SK-N-SH treated with all-trans-retinoic acid at 6 μM for 48 hours (cell line): Measurements from ENCODE around the gene FAS.

ENCODE experiments used
- ATAC-seq: fragments of 200-7000 bp; cut with Tn5 transposase; 3 replicates; pipeline ENCODE4 v1.9.1; 2020; ENCODE audit warnings: mild to moderate bottlenecking, moderate library complexity
- ARNTL ChIP-seq: fragments of 450-650 bp; formaldehyde crosslinking; IDR thresholded peaks from 2 replicates; pipeline ENCODE4 v1.5.0; 2020; ENCODE audit warnings: low read depth, mild to moderate bottlenecking, moderate library complexity, borderline replicate concordance
- BACH2 ChIP-seq: fragments of 250-450 bp; sonication (Bioruptor Pico); IDR thresholded peaks from 2 replicates; pipeline ENCODE4 v1.9.0; 2021; ENCODE audit warnings: mild to moderate bottlenecking, borderline replicate concordance
- CREB5 ChIP-seq: fragments of 250-450 bp; sonication (Bioruptor Pico); IDR thresholded peaks from 2 replicates; pipeline ENCODE4 v1.5.1; 2020; ENCODE audit warnings: low read depth, mild to moderate bottlenecking, moderate library complexity
- CSDC2 ChIP-seq: fragments of 250-450 bp; sonication (Bioruptor Pico); IDR thresholded peaks from 2 replicates; pipeline ENCODE4 v1.5.0; 2020; ENCODE audit warnings: mild to moderate bottlenecking, moderate library complexity
- CSRNP3 ChIP-seq: fragments of 250-450 bp; sonication (Bioruptor Pico); IDR thresholded peaks from 2 replicates; pipeline ENCODE4 v1.5.1; 2021; ENCODE audit warnings: mild to moderate bottlenecking, moderate library complexity
- GLIS3 ChIP-seq: fragments of 250-450 bp; sonication (Bioruptor Pico); IDR thresholded peaks from 2 replicates; pipeline ENCODE4 v1.5.0; 2020; ENCODE audit warnings: mild to moderate bottlenecking, moderate library complexity
- ISL1 ChIP-seq: fragments of 250-450 bp; sonication (Bioruptor Pico); IDR thresholded peaks from 2 replicates; pipeline ENCODE4 v2.1.2; 2022; ENCODE audit warnings: mild to moderate bottlenecking, moderate library complexity
- OSR1 ChIP-seq: fragments of 250-450 bp; sonication (Bioruptor Pico); IDR thresholded peaks from 2 replicates; pipeline ENCODE4 v1.8.0; 2022; ENCODE audit warnings: moderate library complexity, mild to moderate bottlenecking, inconsistent platforms
- PATZ1 ChIP-seq: fragments of 250-450 bp; sonication (Bioruptor Pico); IDR thresholded peaks from 2 replicates; pipeline ENCODE4 v1.8.0; 2020; ENCODE audit warnings: mild to moderate bottlenecking, moderate library complexity, borderline replicate concordance
- RARB ChIP-seq: fragments of 250-450 bp; sonication (Bioruptor Pico); IDR thresholded peaks from 2 replicates; pipeline ENCODE4 v1.8.0; 2021; ENCODE audit warnings: mild to moderate bottlenecking, moderate library complexity
- SNAI2 ChIP-seq: fragments of 250-450 bp; sonication (Bioruptor Pico); IDR thresholded peaks from 2 replicates; pipeline ENCODE4 v1.5.0; 2020; ENCODE audit warnings: mild to moderate bottlenecking, moderate library complexity
- TCF4 ChIP-seq: fragments of 250-450 bp; sonication (Bioruptor Pico); IDR thresholded peaks from 2 replicates; pipeline ENCODE4 v1.8.0; 2021; ENCODE audit warnings: mild to moderate bottlenecking, moderate library complexity, borderline replicate concordance
- TOX ChIP-seq: fragments of 250-450 bp; sonication (Bioruptor Pico); IDR thresholded peaks from 2 replicates; pipeline ENCODE4 v1.8.0; 2021; ENCODE audit warnings: mild to moderate bottlenecking, moderate library complexity, borderline replicate concordance
- ZC3H10 ChIP-seq: fragments of 250-450 bp; sonication (Bioruptor Pico); IDR thresholded peaks from 2 replicates; pipeline ENCODE4 v1.5.1; 2021; ENCODE audit warnings: mild to moderate bottlenecking, moderate library complexity
- ZFP3 ChIP-seq: fragments of 250-450 bp; sonication (Bioruptor Pico); IDR thresholded peaks from 2 replicates; pipeline ENCODE4 v1.5.0; 2020; ENCODE audit warnings: mild to moderate bottlenecking, moderate library complexity
- ZFP30 ChIP-seq: fragments of 450-650 bp; formaldehyde crosslinking; IDR thresholded peaks from 2 replicates; pipeline ENCODE4 v1.5.0; 2022; ENCODE audit warnings: mild to moderate bottlenecking, moderate library complexity
- ZNF565 ChIP-seq: fragments of 450-650 bp; formaldehyde crosslinking; conservative IDR thresholded peaks from 2 replicates; pipeline ENCODE4 v1.5.0; 2020; ENCODE audit warnings: low read depth, mild to moderate bottlenecking, moderate library complexity
- ZNF70 ChIP-seq: fragments of 450-650 bp; formaldehyde crosslinking; IDR thresholded peaks from 2 replicates; pipeline ENCODE4 v1.5.0; 2020; ENCODE audit warnings: mild to moderate bottlenecking, moderate library complexity
- ZNF8 ChIP-seq: fragments of 450-650 bp; formaldehyde crosslinking; IDR thresholded peaks from 2 replicates; pipeline ENCODE4 v1.5.0; 2020; ENCODE audit warnings: mild to moderate bottlenecking, moderate library complexity
- TF ChIP-seq, protein P1 (sequence below): fragments of 250-450 bp; sonication (Bioruptor Pico); IDR thresholded peaks from 2 replicates; pipeline ENCODE4 v1.5.0; 2020; ENCODE audit warnings: mild to moderate bottlenecking, moderate library complexity

Gene FAS

DNA sequence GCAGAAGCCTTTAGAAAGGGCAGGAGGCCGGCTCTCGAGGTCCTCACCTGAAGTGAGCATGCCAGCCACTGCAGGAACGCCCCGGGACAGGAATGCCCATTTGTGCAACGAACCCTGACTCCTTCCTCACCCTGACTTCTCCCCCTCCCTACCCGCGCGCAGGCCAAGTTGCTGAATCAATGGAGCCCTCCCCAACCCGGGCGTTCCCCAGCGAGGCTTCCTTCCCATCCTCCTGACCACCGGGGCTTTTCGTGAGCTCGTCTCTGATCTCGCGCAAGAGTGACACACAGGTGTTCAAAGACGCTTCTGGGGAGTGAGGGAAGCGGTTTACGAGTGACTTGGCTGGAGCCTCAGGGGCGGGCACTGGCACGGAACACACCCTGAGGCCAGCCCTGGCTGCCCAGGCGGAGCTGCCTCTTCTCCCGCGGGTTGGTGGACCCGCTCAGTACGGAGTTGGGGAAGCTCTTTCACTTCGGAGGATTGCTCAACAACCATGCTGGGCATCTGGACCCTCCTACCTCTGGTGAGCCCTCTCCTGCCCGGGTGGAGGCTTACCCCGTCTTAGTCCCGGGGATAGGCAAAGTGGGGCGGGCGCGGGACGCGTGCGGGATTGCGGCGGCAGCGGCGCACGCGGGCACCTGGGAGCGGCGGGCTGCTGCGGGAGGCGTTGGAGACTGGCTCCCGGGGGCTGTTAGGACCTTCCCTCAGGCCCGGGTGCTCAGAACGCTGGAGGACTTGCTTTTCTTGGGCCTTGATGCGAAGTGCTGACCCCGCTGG lies at the start of gene FAS:
FAS (plus strand) TSS at position 415 of the 777 bp plus-strand sequence; CDS start at position 494, 79 bp downstream.
- TF ChIP-seq TCF4 (CRISPR knock-in tag) (no peak), CREB5 (CRISPR knock-in tag) (no peak), SNAI2 (CRISPR knock-in tag) (no peak), ISL1 (no peak)
- TF ChIP-seq, all 23 proteins: peak for 0
- peak; percentile 87 for ATAC-seq

DNA sequence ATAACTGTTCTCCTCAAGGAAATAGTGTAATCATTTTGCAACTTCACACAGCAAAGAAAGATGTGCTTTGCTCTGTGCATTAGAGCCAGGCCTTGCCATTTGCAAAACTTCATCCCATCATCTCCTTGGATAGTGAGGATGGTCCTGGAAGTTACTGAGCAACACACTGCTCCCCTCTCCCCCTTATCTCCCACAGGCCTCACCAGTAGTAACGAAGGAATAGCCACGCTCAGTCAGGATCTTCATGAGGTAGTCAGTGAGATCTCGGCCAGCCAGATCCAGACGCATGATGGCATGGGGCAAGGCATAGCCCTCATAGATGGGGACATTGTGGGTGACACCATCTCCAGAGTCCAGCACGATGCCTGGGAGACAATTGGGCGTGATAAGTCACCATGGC lies 49.6 kb upstream of the FAS start:
- no peak for ATAC-seq
- TF ChIP-seq, protein P1, sequence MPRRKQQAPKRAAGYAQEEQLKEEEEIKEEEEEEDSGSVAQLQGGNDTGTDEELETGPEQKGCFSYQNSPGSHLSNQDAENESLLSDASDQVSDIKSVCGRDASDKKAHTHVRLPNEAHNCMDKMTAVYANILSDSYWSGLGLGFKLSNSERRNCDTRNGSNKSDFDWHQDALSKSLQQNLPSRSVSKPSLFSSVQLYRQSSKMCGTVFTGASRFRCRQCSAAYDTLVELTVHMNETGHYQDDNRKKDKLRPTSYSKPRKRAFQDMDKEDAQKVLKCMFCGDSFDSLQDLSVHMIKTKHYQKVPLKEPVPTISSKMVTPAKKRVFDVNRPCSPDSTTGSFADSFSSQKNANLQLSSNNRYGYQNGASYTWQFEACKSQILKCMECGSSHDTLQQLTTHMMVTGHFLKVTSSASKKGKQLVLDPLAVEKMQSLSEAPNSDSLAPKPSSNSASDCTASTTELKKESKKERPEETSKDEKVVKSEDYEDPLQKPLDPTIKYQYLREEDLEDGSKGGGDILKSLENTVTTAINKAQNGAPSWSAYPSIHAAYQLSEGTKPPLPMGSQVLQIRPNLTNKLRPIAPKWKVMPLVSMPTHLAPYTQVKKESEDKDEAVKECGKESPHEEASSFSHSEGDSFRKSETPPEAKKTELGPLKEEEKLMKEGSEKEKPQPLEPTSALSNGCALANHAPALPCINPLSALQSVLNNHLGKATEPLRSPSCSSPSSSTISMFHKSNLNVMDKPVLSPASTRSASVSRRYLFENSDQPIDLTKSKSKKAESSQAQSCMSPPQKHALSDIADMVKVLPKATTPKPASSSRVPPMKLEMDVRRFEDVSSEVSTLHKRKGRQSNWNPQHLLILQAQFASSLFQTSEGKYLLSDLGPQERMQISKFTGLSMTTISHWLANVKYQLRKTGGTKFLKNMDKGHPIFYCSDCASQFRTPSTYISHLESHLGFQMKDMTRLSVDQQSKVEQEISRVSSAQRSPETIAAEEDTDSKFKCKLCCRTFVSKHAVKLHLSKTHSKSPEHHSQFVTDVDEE (CRISPR knock-in tag) = no peak
- TF ChIP-seq, all 23 proteins: peak for 0

GRCh38 chr10:88943778-88944177 lies 46.8 kb upstream of the FAS start:
- no peak for TF ChIP-seq ARNTL
- TF ChIP-seq GLIS3 = no peak
- no peak for TF ChIP-seq TOX
- no peak for TF ChIP-seq BACH2 (CRISPR knock-in tag)
- no peak for TF ChIP-seq CSRNP3
- TF ChIP-seq, protein P1 (CRISPR knock-in tag) = no peak
- TF ChIP-seq PATZ1 (CRISPR knock-in tag) = no peak
- no peak for TF ChIP-seq RARB
- TF ChIP-seq ZNF565 = no peak
- no peak for TF ChIP-seq SNAI2 (CRISPR knock-in tag)
- TF ChIP-seq CREB5 (CRISPR knock-in tag) = no peak

DNA sequence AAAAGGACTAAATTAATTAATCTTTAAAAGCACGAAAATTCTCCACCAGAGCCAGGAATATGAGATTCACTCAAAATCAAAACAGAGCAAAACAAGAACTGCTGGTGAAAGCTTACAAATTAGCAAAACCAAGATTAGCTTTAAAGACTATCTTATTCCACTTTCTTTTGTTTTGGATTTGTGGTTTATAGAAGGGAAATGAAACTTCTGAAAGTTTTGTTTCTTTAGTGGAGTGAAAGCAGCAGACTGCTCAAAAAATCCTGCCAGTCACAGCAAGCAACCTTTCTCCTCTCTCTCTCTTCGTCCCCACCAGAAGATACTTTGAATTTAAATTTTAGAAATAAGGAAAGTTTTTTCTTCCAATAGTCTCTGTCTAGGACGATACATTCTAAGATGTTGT lies 45.8 kb upstream of the FAS start:
- TF ChIP-seq ZNF70 (CRISPR knock-in tag) = no peak
- no peak for TF ChIP-seq ZFP30 (CRISPR knock-in tag)
- no peak for TF ChIP-seq ARNTL
- no peak for TF ChIP-seq ZNF8 (CRISPR knock-in tag)
- TF ChIP-seq CSDC2 (CRISPR knock-in tag) = no peak
- TF ChIP-seq TCF4 (CRISPR knock-in tag) = no peak
- TF ChIP-seq TOX = no peak
- TF ChIP-seq, protein P1 (CRISPR knock-in tag) = no peak
- no peak for TF ChIP-seq ZFP3 (CRISPR knock-in tag)
- no peak for TF ChIP-seq SNAI2 (CRISPR knock-in tag)
- TF ChIP-seq ZC3H10 = no peak
- TF ChIP-seq OSR1 (CRISPR knock-in tag) = no peak
- no peak for TF ChIP-seq BACH2 (CRISPR knock-in tag)
- TF ChIP-seq ZNF565 = no peak
- no peak for ATAC-seq

More at GRCh38 chr10:88943778-88944177, 46.8 kb upstream of the FAS start:
- ATAC-seq = no peak
